Measurements from ENCODE around the gene S100A11.

Gene S100A11

GRCh38 chr1:152043870-152044269 lies 7.1 kb upstream of the S100A11 start:
- DNase-seq = no peak

- DNase-seq = no peak
These were observed 5.2 kb upstream of the S100A11 start for GRCh38 chr1:152042030-152042429.

- DNase-seq = no peak
These were observed 3.1 kb upstream of the S100A11 start for GRCh38 chr1:152039886-152040285.

DNA sequence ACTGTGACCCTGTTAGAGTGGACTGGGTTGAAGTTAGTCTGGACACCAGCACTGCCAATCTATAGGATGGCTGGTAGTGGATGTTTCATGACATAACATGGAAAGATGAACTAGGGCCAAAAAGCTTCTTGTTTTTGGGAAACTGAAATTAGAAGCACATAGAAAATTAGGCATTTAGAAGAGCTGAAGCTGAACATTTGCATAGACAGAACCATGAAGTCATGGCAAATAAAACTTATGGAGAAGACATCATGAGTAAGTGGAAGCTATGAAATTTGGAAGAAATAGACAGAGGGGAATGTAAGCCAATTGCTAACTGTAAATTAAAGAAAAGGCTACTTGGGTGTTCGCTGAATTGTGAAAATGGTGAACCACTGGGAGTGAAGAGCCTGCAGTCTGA lies 2.7 kb upstream of the S100A11 start:
- DNase-seq = no peak

GRCh38 chr1:152038871-152039270 lies 2.1 kb upstream of the S100A11 start:
- DNase-seq = no peak

DNA sequence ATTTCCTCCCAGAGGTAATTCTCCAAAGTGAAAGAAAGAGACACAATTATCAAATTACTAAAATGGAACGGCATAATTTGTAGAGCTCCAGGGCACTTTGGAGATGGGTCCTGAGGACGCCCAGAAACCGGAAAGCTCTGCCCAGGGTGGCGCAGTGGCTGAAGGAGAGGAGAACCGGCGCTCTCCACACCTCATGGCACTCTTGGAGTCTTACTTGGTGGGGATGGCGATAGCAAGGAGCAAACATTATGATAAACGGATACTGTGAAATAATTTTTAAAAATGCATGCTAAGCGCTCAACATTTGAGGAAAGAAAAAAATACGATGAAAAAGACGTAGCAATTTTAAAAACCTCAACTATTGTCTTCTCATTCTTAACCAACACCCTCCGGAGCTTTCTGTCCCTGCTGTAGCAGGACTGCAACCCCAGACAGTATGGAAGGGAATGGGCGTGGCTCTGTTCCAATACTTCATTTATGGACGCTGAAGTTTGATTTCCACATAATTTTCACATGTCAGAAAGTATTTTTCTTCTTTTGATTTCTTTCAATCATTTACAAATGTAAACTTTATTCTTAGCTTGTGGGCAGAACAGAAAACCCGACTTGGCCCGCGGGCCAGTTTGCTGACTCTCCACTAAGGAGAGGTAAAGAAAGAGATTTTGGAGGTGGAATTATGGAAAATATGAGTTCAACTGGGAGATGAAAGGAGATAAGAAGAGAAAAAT lies 1.1 kb downstream of the S100A11 start:
- DNase-seq = peak; percentile 60

GRCh38 chr1:152034654-152035538 lies 1.9 kb downstream of the S100A11 start:
- DNase-seq = peak; percentile 57

DNA sequence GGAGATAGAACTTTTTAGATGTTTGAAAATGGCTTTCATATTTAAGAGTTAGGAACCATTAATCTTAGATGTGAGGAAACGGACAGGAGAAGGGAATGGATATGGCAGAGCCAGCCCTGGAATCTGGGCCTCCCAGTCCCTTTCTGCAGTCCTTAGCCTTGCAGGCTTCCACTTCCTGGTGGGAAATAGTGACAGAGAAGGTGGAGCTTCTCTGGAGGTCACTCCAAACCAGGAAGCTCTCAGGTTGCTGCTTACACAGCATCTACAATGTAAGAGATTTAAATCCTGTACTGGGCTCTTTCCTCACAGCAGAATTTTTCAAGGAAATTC lies 2.5 kb downstream of the S100A11 start:
- peak; percentile 36 for DNase-seq

- no peak for DNase-seq
These were observed 6.9 kb downstream of the S100A11 start for GRCh38 chr1:152029929-152030211.

- DNase-seq = no peak
These were observed 7.5 kb downstream of the S100A11 start for GRCh38 chr1:152029144-152029928.

GRCh38 chr1:152026895-152027294 lies 9.9 kb downstream of the S100A11 start:
- no peak for DNase-seq

DNA sequence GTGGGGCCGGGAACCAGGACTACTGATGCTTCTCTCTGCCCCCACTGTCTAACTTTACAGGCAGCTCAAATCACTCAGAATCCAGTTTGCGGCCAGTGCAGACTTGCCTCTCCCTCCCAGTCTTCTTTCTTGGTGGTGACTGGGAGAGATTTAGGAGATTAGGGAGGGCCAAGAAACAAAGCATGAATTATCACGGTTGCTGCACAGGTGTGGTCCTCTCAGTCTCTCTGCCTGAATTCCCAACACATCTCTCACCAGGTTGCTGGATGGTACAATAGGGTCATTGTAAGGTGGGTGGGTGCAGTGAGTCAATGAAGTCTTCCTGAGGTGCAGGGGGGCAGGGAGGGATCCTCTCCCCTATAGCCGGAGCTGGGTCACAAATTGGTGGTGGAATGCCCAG lies 12.6 kb downstream of the S100A11 start:
- no peak for DNase-seq

DNA sequence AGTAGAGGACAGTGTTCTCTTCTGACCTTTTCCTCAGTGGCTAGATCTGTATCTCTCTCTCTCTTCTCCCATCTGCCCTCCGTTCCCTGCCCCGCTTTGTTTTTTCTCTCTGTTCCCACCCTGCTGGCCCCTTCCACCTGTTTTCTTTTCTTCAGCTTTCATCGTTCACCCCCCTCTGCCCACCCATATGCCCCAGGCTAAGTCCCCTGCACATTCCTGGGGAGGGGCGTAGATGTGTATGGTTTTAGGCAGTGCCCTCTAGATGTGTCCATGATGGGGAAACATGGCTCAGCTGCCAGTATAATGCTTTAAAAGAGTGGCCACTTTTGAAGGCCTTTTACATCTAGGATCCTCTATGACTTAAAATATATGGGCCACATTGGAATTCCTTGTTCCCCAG lies 13.6 kb downstream of the S100A11 start:
- DNase-seq = no peak

DNA sequence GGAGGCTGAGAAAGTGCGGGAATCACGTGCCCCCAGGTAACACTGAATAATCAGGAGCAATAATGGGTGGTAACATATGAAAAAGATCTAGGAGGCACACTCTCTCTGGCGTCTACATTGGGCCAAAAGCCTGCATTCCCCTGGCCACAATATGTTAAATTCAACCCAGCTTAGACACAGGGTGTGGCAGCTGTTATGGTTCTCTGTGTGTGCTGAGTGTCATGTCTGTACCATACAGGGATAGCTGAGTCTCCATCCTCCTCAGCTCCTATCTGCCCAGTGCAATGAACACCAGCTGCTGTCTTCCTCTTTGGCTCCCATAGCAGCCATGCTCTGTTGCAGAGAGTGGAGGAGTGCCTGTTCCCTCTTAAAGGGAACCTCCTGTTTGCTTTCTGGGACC lies 14.3 kb downstream of the S100A11 start:
- DNase-seq = no peak

DNA sequence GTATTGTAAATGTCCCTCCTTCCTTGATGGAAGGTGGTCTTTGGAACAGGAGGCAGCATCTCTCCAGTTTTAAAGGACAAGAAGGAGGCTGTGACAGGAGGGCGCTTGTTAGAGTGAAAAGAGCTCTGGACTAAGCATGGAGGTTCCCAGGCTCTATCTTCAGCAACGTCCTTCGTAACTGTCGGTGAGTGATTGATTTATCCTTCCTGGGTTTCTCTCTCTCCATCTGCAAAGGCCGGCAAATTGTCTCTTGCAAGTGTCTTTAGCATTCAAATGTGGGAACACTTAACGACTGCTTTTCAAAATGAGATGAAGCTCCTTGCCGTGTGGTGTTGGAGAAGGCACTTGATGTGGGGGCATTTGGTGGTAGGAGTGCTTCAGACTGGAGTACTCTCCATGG lies 15.2 kb downstream of the S100A11 start:
- DNase-seq = no peak

DNA sequence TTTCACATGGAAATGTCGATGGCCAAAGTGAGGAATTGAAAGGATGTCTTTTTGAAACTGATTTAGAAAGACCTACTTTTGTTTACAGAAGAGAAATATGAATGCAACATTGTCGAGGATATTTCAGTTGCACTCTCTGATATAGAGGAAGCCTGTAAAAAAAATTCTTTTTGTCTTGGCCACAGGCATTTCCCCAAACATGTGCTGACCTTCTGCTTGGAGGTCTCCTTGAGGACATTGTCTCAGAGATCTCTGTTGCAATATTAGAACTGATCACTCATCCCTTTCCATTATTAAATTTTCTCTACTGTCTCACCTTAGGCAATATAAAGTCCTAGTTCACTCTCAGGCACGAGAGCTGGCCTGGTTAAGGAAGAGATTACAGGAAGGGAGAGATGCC lies 16.0 kb downstream of the S100A11 start:
- no peak for DNase-seq

- no peak for DNase-seq
These were observed 18.3 kb downstream of the S100A11 start for GRCh38 chr1:152018537-152018936.

DNA sequence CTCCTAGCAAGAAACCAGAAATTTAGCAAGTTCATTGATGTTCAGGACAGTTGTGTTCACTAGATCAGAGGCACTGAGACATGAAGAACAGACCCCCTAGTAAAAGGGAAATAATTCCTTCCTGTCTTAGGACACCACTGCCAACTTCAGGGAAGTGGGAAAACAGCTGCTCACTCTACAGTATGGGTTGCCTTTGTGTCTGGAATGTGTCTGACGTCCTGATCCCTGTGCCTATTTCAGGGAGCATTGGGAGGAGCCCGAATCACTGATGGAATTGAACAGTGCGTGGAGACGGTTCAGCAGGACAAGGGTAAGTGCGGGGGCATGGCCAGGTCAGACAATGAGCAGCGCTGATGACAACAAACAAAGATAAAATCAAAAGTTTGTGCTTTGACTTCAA lies 21.0 kb downstream of the S100A11 start:
- no peak for DNase-seq

DNA sequence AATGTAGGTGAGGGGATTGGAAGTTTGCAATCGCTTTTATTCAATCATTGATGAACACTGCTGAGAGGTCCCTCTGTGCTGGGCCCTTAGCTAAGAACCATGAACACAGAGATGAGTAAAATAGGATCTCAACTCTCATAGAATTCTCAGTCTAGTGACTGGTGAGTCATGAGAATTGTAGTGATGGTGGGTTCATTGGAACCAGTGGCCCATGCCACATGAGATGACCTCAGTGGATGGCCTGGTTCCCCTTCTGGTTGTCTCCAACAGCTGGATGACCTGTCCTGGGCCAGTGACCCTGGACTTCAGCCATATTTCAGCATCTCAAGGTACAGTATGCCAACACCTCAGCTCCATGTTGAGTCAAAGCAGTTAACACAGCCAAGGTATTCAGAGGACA lies 21.9 kb downstream of the S100A11 start:
- DNase-seq = no peak

DNA sequence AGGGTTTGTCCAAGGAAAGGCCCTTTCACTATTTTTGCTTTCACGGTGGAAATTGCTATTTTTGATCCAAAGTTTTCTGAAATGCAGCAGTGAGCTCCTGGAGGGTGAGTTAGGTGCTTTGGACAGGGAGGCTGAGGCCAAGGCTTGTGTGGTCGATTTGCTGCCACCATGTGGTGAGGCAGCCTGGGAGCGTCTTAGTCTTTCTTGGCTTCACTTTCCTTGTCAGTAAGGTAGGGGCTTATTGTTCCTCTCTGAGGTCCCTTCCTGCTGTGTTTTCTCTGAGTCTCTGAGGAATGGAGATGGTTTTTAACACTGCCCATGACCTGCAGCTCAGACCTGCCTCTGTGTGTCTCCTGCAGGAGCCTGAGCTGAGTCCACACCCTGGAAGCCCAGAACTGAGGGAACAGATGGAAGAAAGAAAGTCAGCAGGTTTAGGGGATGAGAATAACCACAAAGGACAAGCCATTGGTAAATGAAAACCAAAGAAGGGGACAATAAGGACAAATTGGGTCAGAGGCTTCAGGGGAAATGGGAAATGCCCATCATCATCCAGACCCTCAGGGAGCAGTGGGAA lies 23.1 kb downstream of the S100A11 start:
- DNase-seq = no peak

GRCh38 chr1:152009691-152010090 lies 27.1 kb downstream of the S100A11 start:
- DNase-seq = no peak

DNA sequence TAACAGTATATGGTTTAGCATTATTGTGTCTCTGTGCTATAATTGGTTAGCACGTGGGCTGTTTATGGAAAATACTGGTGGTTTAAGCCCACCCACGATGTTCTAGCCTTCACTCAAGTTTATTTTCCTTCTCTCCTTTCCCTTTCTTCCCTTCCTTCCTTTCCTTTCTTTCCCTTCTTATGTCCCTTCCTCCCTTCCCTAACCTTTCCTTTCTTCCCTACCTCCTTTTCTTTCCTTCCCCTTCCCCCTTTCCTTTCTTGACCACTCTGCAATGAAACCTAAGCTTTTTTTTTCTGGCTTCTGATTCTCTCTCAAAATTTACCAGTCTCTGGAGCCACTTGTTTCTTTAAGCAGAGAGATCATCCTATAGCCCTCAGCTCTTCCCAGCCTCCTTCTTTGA lies 29.8 kb downstream of the S100A11 start:
- DNase-seq = no peak

GRCh38 chr1:152005360-152005912 lies 31.4 kb downstream of the S100A11 start:
- no peak for DNase-seq

All from right kidney (tissue), 1 donor.